Keratinocyte (primary cell): ENCODE measurements around the gene BHLHA9.

Source experiments
- CTCF ChIP-seq, 3 experiments: IDR thresholded peaks in 1 of 3; conservative IDR thresholded peaks in 1 of 3; optimal IDR thresholded peaks in 1 of 3; 2 replicates in 2 of 3; 3 replicates in 1 of 3; pipeline versions ENCODE3 to v1.5.1; 2011; ENCODE audit warnings: low read length in 3 of 3, mild to moderate bottlenecking in 3 of 3, moderate library complexity in 2 of 3, control low read depth in 1 of 3, inconsistent platforms in 1 of 3; ENCODE audit not compliant: insufficient read depth in 2 of 3; ENCODE audit errors: extremely low read depth in 1 of 3
- EZH2 ChIP-seq: IDR thresholded peaks from one replicate; pipeline ENCODE4 v1.6.1; 2012; ENCODE audit warnings: inconsistent platforms, mild to moderate bottlenecking, low read length, moderate library complexity

- TF ChIP-seq EZH2 (no peak), CTCF (optimal IDR thresholded peaks at IDR 0.05 in 1 of 3, IDR thresholded peaks at IDR 0.05 in 1 of 3, conservative IDR thresholded peaks at IDR 0.05 in 1 of 3; ENCODE audit: extremely low read depth in 1 of 3, insufficient read depth in 2 of 3, low read length in 3 of 3) (no peak)
These were observed 43.2 kb downstream of the BHLHA9 start for GRCh38 chr17:1313270-1314005.
